Breast epithelium (tissue), 3 donors: ENCODE results near the gene DDT.
"Not testable (repeated sequence)": the region's sequence is repeated elsewhere in the genome, so short reads cannot be mapped to it uniquely, and the experiment has no call there.

Source experiments
- POLR2A ChIP-seq: fragments of 450-650 bp; IDR thresholded peaks from one replicate; pipeline ENCODE4 v1.6.1; 2016; ENCODE audit warnings: antibody characterized with exemption, mild to moderate bottlenecking, moderate library complexity
- POLR2AphosphoS5 ChIP-seq, 3 donors: sonication (generic); formaldehyde crosslinking; IDR thresholded peaks; one replicate each; pipeline ENCODE4 v1.6.1; 2017; ENCODE audit warnings: antibody characterized with exemption in 3 of 3

- TF ChIP-seq POLR2AphosphoS5 (IDR thresholded peaks at IDR 0.05); POLR2A: not testable (repeated sequence)
Observed at GRCh38 chr22:23986089-23986488, 11.8 kb upstream of the DDT start.
